Erythroblast (primary cell): ENCODE data around the gene SLC16A9.

Experiments used
- GATA1 ChIP-seq: IDR thresholded peaks from 2 replicates; pipeline ENCODE4 v1.6.1; 2011; ENCODE audit warnings: low read depth, mild to moderate bottlenecking, control low read depth, low read length, moderate library complexity
- POLR2A ChIP-seq: IDR thresholded peaks from 2 replicates; pipeline ENCODE4 v1.6.1; 2011; ENCODE audit warnings: mild to moderate bottlenecking, low read length

DNA sequence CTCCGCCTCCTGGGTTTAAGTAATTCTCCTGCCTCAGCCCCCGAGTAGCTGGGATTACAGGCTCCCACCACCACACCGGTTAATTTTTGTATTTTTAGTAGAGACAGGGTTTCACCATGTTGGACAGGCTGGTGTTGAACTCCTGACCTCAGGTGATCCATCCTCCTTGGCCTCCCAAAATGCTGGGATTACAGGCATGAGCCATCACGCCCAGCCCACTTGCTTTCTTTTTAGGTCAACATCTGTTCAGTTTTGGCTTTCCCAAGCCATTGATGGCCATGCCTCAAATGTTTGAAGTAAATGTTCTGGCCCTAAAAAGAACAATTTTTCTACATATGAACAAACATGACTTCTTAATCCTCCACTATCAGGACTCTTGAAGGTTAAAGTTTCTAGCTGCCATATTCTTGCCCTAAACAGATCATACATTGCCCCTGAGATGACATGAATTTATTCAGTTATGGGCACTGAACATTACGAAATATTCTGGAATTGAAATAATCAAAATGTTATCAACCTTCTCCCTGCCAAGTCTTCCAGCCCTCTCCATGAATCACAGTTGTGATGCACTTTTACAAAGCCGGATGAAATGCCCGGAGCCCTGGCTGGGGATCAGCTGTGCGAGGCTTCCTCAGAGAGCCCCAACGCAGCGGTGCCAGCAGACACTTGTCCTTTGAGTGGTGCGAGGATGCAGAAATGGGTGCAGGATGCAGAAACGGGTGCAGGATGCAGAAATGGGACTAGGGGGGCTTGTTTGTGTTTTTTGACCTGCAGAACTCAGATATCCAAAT is 40.7 kb upstream of the SLC16A9 start:
- no peak for TF ChIP-seq POLR2A
- no peak for TF ChIP-seq GATA1
